Loucy (cell line): ENCODE data around the gene ACTL8.

Experiments used
- H2AFZ ChIP-seq: fragments of 200-600 bp; sonication (generic); 2 replicates; pipeline ENCODE4 v1.6.0; 2016; ENCODE audit warnings: antibody characterized with exemption, mild to moderate bottlenecking, low read length, moderate library complexity
- H3F3A ChIP-seq: fragments of 200-600 bp; 2 replicates; pipeline ENCODE4 v1.6.0; 2016; ENCODE audit warnings: antibody characterized with exemption, low read depth, mild to moderate bottlenecking
- H3K27me3 ChIP-seq: fragments of 200-600 bp; sonication (generic); 2 replicates; pipeline ENCODE4 v1.6.1; 2014; ENCODE audit warnings: low read length, mild to moderate bottlenecking; ENCODE audit not compliant: insufficient read depth, poor library complexity, severe bottlenecking
- H3K36me3 ChIP-seq: fragments of 200-600 bp; sonication (generic); 2 replicates; pipeline ENCODE4 v1.6.1; 2016; ENCODE audit warnings: low read length; ENCODE audit not compliant: insufficient read depth
- H3K4me1 ChIP-seq: fragments of 200-600 bp; sonication (generic); 2 replicates; pipeline ENCODE4 v1.5.1; 2014; ENCODE audit warnings: low read length, mild to moderate bottlenecking; ENCODE audit not compliant: insufficient read depth, poor library complexity, severe bottlenecking
- H3K4me2 ChIP-seq: fragments of 200-600 bp; sonication (generic); 2 replicates; pipeline ENCODE4 v1.6.0; 2014; ENCODE audit warnings: antibody characterized with exemption, low read length, low read depth, mild to moderate bottlenecking; ENCODE audit not compliant: poor library complexity, severe bottlenecking
- H3K4me3 ChIP-seq: fragments of 200-600 bp; sonication (generic); 2 replicates; pipeline ENCODE4 v1.5.1; 2014; ENCODE audit warnings: low read length, mild to moderate bottlenecking, mixed read lengths; ENCODE audit not compliant: poor library complexity, severe bottlenecking
- H3K79me2 ChIP-seq: fragments of 200-600 bp; sonication (generic); 2 replicates; pipeline ENCODE4 v1.6.1; 2014; ENCODE audit warnings: low read length; ENCODE audit not compliant: insufficient read depth
- H3K9ac ChIP-seq: fragments of 200-600 bp; sonication (generic); 2 replicates; pipeline ENCODE4 v1.6.0; 2014; ENCODE audit warnings: mild to moderate bottlenecking, low read depth, low read length, moderate library complexity; ENCODE audit not compliant: poor library complexity, severe bottlenecking
- H3K9me2 ChIP-seq: fragments of 200-600 bp; sonication (generic); replicated peaks from 2 replicates; pipeline ENCODE4 v1.6.1; 2016; ENCODE audit warnings: low read depth, low read length, mixed read lengths
- H3K9me3 ChIP-seq: fragments of 200-600 bp; sonication (generic); 2 replicates; pipeline ENCODE4 v1.6.1; 2014; ENCODE audit warnings: mild to moderate bottlenecking, antibody characterized with exemption, low read length, low read depth; ENCODE audit not compliant: insufficient read depth
- H4K20me1 ChIP-seq: fragments of 200-600 bp; sonication (generic); 2 replicates; pipeline ENCODE4 v1.6.0; 2014; ENCODE audit warnings: antibody characterized with exemption, low read length, mild to moderate bottlenecking; ENCODE audit not compliant: insufficient read depth, poor library complexity, severe bottlenecking
- EZH2phosphoT487 ChIP-seq: fragments of 200-600 bp; IDR thresholded peaks from 2 replicates; pipeline ENCODE4 v1.6.1; 2018; ENCODE audit warnings: antibody characterized with exemption, mild to moderate bottlenecking, moderate library complexity, borderline replicate concordance
- TF ChIP-seq, protein P1 (sequence below): fragments of 200-600 bp; sonication (generic); conservative IDR thresholded peaks from 2 replicates; pipeline ENCODE4 v1.5.1; 2014; ENCODE audit warnings: mild to moderate bottlenecking, antibody characterized with exemption, low read length

ACTL8 gene

DNA sequence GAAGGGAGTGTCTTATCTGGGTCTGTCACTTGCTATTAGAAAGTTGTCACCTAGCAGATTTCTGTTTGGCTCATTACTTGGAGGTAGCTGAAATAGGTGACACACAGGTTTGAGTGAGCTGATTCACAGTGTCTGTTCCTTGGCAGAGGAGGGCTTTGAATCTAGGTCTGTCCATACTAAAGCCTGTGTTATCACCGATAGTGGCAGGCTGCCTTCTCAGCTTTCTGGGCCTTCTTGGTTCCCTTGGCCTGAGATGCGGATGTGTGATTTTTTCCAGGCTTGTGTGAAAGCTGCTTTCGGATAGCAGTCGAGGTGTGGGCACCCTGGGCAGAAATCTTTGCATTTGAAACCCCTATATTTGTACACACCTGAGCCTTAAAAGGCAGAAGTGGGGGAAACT lies 73.9 kb downstream of the ACTL8 start:
- TF ChIP-seq, protein P1, sequence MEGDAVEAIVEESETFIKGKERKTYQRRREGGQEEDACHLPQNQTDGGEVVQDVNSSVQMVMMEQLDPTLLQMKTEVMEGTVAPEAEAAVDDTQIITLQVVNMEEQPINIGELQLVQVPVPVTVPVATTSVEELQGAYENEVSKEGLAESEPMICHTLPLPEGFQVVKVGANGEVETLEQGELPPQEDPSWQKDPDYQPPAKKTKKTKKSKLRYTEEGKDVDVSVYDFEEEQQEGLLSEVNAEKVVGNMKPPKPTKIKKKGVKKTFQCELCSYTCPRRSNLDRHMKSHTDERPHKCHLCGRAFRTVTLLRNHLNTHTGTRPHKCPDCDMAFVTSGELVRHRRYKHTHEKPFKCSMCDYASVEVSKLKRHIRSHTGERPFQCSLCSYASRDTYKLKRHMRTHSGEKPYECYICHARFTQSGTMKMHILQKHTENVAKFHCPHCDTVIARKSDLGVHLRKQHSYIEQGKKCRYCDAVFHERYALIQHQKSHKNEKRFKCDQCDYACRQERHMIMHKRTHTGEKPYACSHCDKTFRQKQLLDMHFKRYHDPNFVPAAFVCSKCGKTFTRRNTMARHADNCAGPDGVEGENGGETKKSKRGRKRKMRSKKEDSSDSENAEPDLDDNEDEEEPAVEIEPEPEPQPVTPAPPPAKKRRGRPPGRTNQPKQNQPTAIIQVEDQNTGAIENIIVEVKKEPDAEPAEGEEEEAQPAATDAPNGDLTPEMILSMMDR = no peak
- no peak for TF ChIP-seq EZH2phosphoT487
- Histone ChIP-seq H3K4me3 (no peak overlapping the region), H3K9ac (no peak overlapping the region)

DNA sequence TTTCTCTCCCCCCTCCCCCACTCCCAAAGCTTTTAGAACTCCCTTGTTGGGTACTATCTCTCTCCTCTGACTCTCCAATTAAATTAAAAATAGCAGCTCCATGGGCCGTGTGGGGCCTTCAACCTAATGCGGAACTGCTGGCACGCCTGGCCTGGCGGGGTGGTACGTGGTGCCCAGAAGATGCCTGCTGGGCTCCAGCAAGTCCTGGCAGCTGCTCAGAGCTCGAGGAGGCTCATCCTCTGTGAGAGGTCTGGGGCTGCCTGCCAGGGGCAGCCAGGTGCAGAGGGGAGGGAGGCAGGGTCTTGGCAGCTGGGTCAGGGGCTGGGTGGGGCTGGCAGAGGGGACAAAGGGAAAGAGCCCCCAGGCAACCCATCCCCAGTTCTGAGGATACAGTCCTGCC lies 74.4 kb downstream of the ACTL8 start:
- Histone ChIP-seq H4K20me1 (no peaks in the 10 kb centered on the region), H3F3A (no peaks in the 10 kb centered on the region), H3K36me3 (no peaks in the 10 kb centered on the region), H3K9ac (no peak overlapping the region), H3K79me2 (no peaks in the 10 kb centered on the region), H2AFZ (no peak overlapping the region), H3K4me2 (no peak overlapping the region), H3K9me2 (no peaks in the 10 kb centered on the region), H3K4me3 (no peak overlapping the region), H3K9me3 (0 out of 2 replicates have a peak, but pooled peaks cover 4% of the 10 kb centered on the region), H3K27me3 (no peaks in the 10 kb centered on the region), H3K4me1 (no peaks in the 10 kb centered on the region)
- TF ChIP-seq EZH2phosphoT487 = no peak
- TF ChIP-seq, protein P1 = no peak

More for the DNA sequence above, 73.9 kb downstream of the ACTL8 start:
- H3K4me1 ChIP-seq = no peaks in the 10 kb centered on the region
- H4K20me1 ChIP-seq = no peaks in the 10 kb centered on the region
- H3K27me3 ChIP-seq = no peaks in the 10 kb centered on the region
- H3K4me2 ChIP-seq = no peak overlapping the region
- no peak overlapping the region for H2AFZ ChIP-seq
- H3K36me3 ChIP-seq = no peaks in the 10 kb centered on the region
- 0 out of 2 replicates have a peak, but pooled peaks cover 4% of the 10 kb centered on the region for H3K9me3 ChIP-seq
- no peaks in the 10 kb centered on the region for H3K79me2 ChIP-seq
- no peaks in the 10 kb centered on the region for H3F3A ChIP-seq
- no peaks in the 10 kb centered on the region for H3K9me2 ChIP-seq

DNA sequence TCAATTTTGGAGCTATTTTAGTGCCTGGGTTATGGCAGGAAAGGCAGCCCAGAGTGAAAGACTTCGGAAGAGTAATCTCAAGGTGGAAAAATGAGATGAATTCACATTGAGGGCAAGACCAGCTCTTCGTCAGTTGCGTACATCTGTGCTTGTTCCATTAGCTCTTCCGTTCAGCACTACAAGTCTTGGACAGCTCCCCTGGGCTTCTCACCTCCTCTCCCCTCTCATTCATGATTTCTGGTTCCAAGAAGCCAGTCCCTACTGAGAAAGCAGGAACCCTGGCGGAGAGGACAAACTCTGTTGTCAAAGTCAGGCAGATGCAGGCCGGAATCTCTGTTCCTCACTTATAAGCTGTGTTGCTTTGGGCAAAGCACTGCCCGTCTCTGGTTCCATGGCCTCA lies 76.5 kb downstream of the ACTL8 start:
- H3K9me3 ChIP-seq = 0 out of 2 replicates have a peak, but pooled peaks cover 5% of the 10 kb centered on the region
- no peaks in the 10 kb centered on the region for H3F3A ChIP-seq
- H4K20me1 ChIP-seq = no peaks in the 10 kb centered on the region
- no peak overlapping the region for H3K4me3 ChIP-seq
- TF ChIP-seq, protein P1 = no peak
- no peak for TF ChIP-seq EZH2phosphoT487
- no peak overlapping the region for H3K4me2 ChIP-seq
- no peaks in the 10 kb centered on the region for H3K27me3 ChIP-seq
- H3K9ac ChIP-seq = no peak overlapping the region
- H3K4me1 ChIP-seq = no peaks in the 10 kb centered on the region
- H2AFZ ChIP-seq = no peak overlapping the region
- H3K9me2 ChIP-seq = no peaks in the 10 kb centered on the region
- H3K79me2 ChIP-seq = no peaks in the 10 kb centered on the region
- H3K36me3 ChIP-seq = no peaks in the 10 kb centered on the region
